GM21390 (cell line): ENCODE measurements around the gene MLLT6.

Source experiments
- ATAC-seq: cut with Tn5 transposase; IDR thresholded peaks from one replicate; pipeline ENCODE4 v1.9.1; 2021; ENCODE audit not compliant: unreplicated experiment

Gene MLLT6

DNA sequence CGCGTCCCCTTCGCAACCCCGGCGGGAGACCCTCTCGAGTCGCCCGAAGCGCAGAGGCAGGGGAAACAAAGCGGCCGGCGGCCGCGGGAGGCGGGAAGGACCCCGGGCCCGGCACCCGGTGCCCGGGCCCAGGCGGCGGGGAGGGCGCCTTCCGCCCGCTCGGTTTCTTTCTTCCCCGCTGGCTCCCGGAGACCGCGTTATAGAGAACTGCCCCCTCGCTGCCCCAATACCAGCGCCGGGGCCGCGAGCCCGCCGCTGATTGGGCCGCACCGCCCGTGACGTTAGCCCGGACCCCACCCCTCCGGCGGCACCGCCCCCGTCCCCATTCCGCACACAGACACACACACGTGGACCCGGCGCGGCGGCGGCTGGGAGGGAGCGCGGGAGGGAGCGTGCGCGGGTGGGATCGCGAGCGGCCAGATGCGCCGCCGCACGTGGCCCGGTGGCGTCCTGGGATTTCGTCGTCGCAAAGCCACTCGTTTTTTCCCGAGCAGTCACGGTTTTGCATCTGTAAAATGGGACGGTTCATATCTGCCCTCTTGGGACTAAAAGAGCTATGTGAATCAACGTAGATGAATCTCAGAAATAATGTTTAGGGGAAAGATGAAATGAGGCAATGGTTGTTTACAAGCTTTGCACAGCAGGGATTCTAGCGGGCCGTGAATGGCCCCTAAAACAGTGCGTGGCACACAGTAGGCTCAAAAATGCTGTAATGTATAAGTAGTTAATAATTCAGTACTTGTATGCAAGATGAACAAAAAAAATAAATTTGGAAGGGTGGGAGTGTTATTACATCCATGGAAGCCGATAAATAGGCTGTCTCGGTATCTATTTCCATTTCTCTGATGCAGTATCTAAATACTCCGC lies 30.1 kb upstream of the MLLT6 start, which contains the start of gene EPOP:
Gene EPOP (minus strand): TSS at position 209 of the 867 bp plus-strand sequence. CDS start 462 bp downstream, outside the sequence.
- ATAC-seq: peak; percentile 65

- ATAC-seq: no peak
Measured at GRCh38 chr17:38676706-38677504, 28.2 kb upstream of the MLLT6 start.

GRCh38 chr17:38677819-38678218 lies 27.3 kb upstream of the MLLT6 start:
- ATAC-seq: no peak

GRCh38 chr17:38681096-38681495 lies 24.0 kb upstream of the MLLT6 start:
- no peak for ATAC-seq

DNA sequence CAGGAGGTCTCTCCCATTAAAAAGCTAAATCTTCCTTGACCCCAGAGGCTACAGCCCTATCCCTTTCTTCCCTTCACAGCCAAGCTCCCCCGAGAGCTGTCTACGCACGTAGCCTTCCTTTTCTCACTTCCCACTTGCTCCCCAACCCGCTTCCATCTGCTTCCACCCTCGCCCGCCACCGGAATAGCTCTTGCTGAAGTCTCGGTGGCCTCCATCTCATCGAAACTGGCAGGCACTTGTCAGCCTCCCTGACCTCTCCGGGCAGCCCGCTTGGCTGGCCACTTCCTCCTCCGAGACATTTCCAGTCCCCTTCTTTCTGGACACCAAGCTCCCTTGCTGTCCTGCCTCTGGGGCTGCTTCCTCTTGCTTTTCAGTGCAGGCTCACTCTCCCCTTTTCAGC lies 19.6 kb upstream of the MLLT6 start:
- ATAC-seq: no peak

- ATAC-seq: no peak
Measured at GRCh38 chr17:38687286-38687685, 17.8 kb upstream of the MLLT6 start.

DNA sequence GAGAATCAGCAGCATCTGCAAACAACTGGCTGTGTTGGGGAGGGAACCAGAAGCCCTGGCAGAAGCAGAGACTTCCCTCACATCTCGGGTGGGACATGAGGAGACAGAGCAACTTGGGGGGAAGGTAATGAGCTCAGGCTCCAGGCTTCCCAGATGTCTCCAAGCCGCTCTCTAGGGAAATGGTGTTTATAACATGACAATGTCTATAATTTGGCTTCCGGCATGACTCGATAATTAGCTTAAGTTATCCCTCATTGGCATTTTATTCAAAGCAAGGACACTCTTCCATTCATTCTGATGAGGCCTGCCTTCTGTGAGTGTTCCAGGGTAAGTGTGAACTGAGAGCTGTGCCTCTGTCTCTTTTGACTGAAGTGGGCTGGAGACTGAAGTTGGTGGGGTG lies 14.7 kb upstream of the MLLT6 start:
- ATAC-seq: no peak

DNA sequence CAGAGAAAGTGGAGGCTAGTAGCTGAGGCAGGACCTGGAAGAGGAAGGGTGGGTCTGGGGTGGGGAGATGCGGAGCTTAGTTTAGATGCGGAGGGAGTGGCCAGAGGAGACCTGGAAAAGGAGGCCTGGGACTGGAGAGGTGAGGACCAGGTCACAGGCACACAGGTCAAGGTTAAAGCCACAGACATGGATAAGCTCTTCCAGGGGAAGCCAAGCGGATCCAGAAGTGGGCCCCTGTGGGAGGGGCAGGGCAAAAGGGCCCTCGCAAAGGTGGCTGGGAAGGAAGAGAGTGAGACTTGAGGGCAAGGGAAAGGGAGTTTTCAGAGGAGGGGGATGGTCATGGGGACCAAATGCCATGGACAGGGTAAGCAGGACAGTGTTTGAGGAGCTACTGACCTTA lies 13.9 kb upstream of the MLLT6 start:
- ATAC-seq: no peak

- no peak for ATAC-seq
Measured at GRCh38 chr17:38693700-38694329, 11.3 kb upstream of the MLLT6 start.

DNA sequence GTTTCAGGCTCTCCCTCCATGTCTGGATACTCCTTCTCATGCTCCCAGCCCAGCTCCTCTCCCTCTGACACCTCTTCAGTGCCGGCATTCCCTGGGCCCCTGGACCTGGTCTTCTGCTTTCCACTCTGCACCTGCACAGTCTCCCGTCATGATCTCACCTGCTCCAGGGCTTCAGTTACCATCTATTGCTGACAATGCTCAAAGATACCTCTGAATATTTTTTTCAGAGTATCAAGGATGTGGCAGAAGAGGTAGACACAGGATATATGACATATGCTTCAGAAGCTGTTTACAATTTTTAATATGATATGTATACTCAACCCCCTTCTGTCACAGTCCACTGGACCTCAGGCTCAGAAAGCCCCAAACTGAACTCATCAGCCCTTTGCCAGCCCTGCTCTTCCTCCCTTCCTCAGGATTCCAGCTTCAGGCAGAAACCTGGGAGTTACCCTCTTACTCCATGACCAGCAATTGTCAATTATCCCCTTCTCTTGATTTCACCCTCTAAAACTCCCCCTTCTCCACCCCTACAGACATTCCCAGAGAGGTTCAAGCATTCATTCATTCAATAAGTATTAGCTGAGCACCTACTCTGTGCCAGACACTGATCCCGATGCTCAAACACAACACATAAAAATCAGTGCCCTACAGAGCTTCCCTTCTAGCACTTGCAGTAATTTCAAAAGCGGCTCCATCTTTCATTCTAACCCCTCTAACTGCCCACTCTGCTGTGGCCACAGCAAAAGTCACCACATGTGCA lies 7.8 kb upstream of the MLLT6 start:
- no peak for ATAC-seq

- ATAC-seq: no peak
Measured at GRCh38 chr17:38698760-38699159, 6.3 kb upstream of the MLLT6 start.

DNA sequence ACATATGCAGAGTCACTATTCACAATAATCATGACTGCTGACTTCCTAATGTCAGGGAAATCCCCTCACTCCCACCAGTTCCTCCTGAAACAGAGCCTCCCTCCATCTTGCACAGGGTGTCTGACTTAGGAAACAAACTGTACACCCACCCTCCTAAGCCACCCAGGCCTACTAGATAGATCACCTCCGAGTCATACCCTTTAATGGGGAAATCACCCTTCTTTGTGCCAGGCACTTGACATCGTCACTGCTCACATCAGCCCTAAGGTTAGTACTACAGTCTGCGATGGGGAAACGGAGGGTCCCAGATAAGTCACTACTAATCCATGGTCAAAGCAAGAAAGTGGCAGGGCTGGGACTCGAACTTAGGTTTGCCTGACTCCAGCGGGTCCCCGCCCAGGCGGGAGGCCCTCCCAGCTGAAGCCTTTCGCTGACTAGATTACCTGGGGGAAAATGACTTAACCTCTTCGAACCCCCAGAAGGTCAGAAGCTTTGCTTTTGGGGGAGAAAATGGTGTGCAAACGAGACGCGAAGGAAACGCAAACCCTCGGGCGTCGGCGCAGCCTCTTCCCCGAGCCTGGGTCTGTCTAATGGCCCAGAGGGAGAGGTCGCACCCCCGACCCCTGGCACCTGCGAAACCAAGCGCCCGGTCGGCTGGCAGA lies 3.4 kb upstream of the MLLT6 start:
- no peak for ATAC-seq

DNA sequence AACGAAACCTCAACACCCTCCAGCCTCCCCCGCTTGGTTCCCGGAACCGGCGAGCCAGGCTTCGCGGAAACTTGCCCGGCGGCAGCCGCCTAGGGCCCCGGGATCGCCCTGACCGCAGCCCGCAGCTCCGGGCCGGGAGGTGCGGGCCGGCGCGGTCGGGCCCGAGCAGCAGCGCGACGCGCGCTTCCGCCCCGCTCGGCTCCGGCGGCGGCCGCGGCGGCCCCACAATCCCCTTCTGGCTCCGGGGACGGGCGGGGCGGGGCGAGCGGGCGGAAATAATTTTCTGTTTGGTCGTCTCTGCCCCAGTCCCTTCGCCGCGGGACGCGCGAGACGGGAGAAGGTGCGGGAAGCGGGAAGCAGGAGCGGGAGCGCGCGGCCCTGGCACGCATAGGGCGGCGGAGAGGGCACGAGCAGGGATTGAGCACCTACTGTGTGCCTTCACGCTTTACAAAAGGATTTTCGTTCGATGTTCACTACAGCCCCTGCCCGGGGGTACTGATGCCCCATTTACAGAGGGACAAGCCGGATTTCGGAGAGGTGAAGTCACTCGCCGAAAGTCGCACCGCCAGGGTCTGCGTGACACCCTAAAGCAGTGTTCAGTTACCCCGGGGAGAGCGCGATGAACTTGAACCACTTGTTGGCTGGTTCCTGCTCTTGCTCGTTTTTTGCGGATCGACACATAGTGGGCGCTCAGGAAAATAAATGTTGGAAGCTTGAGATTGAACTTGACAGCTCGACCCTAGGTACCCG lies 2.7 kb upstream of the MLLT6 start:
- no peak for ATAC-seq

DNA sequence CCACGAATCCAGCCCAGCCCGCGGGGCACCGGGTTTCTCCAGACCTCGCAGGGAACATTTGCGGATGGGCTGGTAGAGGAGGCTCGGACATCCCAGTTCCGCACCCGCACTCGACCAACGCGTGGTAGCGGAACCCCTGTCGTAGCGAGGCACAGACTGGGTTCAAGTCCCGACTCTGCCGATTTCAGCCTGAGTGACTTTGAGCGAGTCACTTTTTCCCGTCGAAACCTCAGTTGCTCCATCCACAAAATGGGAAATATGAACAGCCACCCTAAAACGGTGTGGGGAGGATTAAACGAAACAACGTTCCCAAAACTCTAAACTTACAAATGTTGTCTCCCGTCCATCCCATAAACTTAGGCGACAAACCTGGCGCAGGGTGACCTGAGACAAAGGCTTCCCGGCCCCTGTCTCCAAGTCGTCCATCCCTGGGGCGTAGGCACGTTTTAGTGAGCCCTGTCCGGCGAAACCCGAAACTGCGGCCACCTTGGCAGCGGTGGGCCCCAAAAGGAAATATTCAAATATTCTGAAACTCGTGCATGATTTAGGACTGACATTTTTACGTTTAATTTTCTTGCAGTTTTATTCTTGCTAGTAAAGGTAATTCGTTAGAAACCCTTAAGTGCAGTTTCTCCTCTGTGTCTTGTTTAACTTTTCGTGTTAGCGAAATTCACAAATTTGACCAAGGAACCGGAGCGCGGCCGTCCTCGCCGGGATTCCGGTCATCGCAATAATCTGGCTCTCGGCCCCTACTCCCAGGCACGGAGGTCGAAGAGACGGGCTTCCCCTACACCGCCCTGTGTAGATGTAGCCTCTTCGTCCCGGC lies 1.9 kb upstream of the MLLT6 start:
- ATAC-seq: no peak

DNA sequence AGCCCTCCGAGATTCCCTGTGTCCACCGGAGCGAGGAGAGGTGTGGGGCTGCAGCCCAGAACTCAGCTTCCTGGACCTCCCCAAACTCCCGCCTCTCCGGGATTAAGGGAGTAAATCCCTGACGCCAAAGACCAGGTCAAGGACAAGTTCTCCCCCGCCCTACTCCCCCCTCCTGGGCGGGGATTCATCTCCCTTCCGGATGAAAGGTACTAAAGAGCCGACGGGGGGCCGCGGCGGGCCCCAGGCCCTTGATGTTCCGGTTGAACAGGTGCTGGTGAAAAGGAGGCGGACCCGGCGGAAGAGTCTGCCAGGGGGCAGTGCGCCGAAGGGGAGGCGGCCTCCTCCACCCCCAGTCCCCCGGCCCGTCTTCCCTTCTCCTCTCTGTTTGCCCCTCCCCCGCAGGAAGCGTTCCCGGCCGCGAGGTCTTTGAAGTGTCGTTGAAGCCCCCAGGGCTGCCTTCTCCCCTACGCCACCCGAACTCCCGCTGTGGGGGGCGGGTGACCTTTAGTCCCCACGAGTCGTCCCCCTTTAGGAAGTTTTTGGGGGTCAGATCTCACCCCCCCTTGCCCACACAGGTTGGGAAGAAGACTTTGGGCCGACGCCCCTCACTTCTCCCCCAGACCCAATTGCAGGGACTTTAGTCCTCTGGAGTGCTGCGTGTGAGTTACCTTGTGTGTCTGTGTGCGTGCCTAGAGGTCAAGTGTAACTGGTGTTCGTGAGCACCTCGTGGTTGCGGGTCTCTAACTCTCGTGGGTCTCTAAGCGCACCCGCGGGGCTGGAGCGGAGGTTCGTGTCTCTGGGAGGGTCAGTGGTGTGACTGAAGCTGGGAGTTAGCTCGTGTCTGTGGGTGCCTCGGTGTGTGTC lies 1.1 kb upstream of the MLLT6 start:
- ATAC-seq: no peak

DNA sequence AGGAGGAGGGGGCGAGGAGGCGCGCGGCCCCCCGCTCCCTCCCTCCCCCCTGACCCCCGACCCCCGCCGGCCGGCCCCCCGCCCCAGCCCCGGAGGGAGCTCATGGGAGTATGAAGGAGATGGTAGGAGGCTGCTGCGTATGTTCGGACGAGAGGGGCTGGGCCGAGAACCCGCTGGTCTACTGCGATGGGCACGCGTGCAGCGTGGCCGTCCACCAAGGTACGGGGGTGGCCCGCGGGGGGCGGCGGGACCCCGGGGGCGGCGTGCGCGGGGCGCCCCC lies 390 bp downstream of the MLLT6 start:
- ATAC-seq: no peak

DNA sequence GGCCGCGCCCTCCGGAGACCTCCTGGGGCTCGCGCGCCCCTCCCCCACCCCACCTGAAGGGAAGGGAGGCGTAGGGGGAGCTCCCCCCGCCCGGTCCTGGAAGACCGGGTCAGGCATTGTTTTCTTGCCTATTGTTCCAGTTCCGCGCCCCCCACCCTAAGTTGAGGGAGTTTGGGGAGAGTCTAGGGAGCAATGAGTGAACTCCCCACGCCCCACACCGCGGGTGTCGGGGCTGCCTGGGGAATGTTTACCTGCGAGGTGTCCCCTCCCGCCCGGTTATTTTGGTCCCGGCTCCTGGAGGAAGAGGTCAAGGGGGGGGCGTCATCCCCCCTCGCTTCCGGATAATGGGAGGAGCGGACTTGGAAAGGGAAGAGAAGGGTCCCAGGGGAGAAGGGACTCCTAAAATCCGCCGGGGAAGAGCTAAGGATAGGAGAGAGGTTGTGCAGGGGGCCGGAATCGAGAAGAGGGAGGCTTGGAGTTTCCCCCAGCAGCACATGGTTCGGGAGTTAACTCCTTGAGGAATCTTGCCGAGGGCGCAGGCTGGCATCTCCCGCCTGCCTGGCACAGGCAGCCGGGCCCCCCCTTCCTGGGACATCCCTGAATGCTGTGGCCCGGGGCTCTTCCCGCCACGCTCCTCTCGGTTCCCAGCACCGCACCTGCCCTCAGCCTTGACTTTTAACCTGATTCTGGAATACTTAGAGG lies 881 bp downstream of the MLLT6 start:
- ATAC-seq: no peak
